Measurements from ENCODE around the gene P2RY2.

- no peak for TF ChIP-seq MAX (IDR thresholded peaks at IDR 0.05; ENCODE audit: low read depth)
- TF ChIP-seq RAD21 (IDR thresholded peaks at IDR 0.05; ENCODE audit: low read length), result no peak
Measured at GRCh38 chr11:73217131-73217809, 811 bp upstream of the P2RY2 start.
